AG10803 (cell line): ENCODE results near the gene DNLZ.

ENCODE experiments used
- DNase-seq: peaks from one replicate; pipeline ENCODE4 v3.0.0; 2010; ENCODE audit warnings: low read depth
- H3K4me3 ChIP-seq: 2 replicates; pipeline ENCODE4 v1.5.1; 2011; ENCODE audit warnings: mild to moderate bottlenecking, low read length, control low read depth
- TF ChIP-seq, protein P1 (sequence below): conservative IDR thresholded peaks from 2 replicates; pipeline ENCODE4 v1.5.1; 2011; ENCODE audit warnings: mild to moderate bottlenecking, low read length, control low read depth, inconsistent platforms

DNLZ gene

GRCh38 chr9:136337416-136338395, 25.8 kb downstream of the DNLZ start:
- no peak for DNase-seq
- TF ChIP-seq, protein P1, sequence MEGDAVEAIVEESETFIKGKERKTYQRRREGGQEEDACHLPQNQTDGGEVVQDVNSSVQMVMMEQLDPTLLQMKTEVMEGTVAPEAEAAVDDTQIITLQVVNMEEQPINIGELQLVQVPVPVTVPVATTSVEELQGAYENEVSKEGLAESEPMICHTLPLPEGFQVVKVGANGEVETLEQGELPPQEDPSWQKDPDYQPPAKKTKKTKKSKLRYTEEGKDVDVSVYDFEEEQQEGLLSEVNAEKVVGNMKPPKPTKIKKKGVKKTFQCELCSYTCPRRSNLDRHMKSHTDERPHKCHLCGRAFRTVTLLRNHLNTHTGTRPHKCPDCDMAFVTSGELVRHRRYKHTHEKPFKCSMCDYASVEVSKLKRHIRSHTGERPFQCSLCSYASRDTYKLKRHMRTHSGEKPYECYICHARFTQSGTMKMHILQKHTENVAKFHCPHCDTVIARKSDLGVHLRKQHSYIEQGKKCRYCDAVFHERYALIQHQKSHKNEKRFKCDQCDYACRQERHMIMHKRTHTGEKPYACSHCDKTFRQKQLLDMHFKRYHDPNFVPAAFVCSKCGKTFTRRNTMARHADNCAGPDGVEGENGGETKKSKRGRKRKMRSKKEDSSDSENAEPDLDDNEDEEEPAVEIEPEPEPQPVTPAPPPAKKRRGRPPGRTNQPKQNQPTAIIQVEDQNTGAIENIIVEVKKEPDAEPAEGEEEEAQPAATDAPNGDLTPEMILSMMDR = no peak
- H3K4me3 ChIP-seq = no peak overlapping the region

- no peak for DNase-seq
- no peak overlapping the region for H3K4me3 ChIP-seq
- TF ChIP-seq, protein P1 = no peak
Measured at GRCh38 chr9:136336881-136337280, 26.7 kb downstream of the DNLZ start.

DNA sequence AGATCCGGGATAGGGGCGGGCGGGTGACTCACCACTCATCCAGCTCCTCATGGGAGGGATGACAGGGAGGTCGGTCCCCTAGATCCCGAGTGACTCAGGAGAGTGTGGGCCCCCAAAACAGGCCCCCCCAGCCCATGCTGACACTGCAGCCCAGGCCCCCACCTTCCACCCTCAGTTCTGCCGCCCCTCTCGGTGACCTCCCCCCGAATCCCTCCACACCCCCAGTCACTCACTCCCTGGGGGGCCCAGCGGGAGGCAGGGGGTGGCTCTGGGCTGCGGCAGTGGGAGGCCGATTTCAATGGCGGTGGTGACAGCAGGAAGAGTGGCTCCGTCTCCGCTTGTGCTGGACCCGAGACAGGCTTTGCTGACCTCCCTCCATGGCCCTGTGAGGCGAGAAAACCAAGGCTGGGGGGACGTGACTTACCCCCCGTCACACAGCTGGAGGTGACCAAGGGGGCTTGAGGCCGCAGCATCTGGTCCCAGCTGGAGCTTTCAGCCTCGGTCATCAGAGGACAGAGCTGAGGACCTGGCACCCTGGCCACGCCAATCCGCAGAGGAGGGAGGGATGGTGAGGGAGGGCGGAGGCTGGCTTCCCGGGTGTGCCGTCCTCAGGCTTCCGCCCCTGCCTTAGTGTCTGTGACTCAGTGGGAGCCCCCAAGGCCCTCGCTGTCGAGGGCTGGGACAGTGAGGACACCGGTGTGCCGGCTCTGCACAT, 27.2 kb downstream of the DNLZ start:
- no peak overlapping the region for H3K4me3 ChIP-seq
- DNase-seq = no peak
- TF ChIP-seq, protein P1 = no peak

GRCh38 chr9:136335296-136336155, 28.0 kb downstream of the DNLZ start:
- TF ChIP-seq, protein P1 = no peak
- DNase-seq = no peak
- H3K4me3 ChIP-seq = no peak overlapping the region

DNA sequence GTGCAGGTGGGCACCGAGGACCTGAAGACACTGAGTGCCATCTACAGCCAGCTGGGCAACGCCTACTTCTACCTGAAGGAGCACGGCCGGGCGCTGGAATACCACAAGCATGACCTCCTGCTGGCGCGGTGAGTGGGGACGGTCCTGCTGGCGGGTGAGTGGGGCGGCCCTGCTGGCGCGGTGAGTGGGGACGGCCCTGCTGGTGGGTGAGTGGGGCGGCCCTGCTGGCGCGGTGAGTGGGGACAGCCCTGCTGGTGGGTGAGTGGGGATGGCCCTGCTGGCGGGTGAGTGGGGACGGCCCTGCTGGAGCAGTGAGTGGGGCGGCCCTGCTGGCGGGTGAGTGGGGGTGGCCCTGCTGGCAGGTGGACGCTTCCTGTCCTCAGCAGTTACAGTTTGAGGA, 29.0 kb downstream of the DNLZ start:
- H3K4me3 ChIP-seq = no peak overlapping the region
- no peak for DNase-seq
- TF ChIP-seq, protein P1 = no peak

- TF ChIP-seq, protein P1 = no peak
- DNase-seq = no peak
- H3K4me3 ChIP-seq = no peak overlapping the region
Measured at GRCh38 chr9:136333486-136333885, 30.1 kb downstream of the DNLZ start.
